Measurements from ENCODE around the gene ZSWIM8.

- TF ChIP-seq CTCF (IDR thresholded peaks at IDR 0.05) (no peak), POLR2AphosphoS5 (IDR thresholded peaks at IDR 0.05) (peak in 1 of 3 donors; percentile 11), EP300 (IDR thresholded peaks at IDR 0.05; ENCODE audit: low read depth) (no peak), POLR2A (IDR thresholded peaks at IDR 0.05) (no peak)
These were observed 12.7 kb downstream of the ZSWIM8 start for GRCh38 chr10:73798087-73798486.
